H7 (cell line): ENCODE results near the gene RAD18. TPM values are rescaled to one million over a fixed set of nuclear protein-coding genes. Genes with fewer than 3 reads are reported as not detected.
A peak's percentile ranks its signal among the peaks of the same experiment; 100 is the strongest.

ENCODE experiments used
- DNase-seq: peaks from one replicate; pipeline ENCODE4 v3.0.0; 2012
- H3K27me3 ChIP-seq: 2 replicates; pipeline ENCODE4 v1.6.0; 2011; ENCODE audit warnings: mild to moderate bottlenecking, low read length; ENCODE audit not compliant: control insufficient read depth, insufficient read depth
- H3K36me3 ChIP-seq: replicated peaks from 2 replicates; pipeline ENCODE4 v1.5.1; 2011; ENCODE audit warnings: low read length; ENCODE audit not compliant: control insufficient read depth, insufficient read depth
- H3K4me3 ChIP-seq: 2 replicates; pipeline ENCODE4 v1.5.1; 2011; ENCODE audit warnings: low read depth, mild to moderate bottlenecking, control low read depth, low read length, moderate library complexity; ENCODE audit not compliant: insufficient read depth
- total RNA-seq: library from RNA; depleted of rRNA; stranded (reverse); fragments of >200 nt; shearing (Covaris generic); gene quantifications from 2 replicates; pipeline ENCODE4 v1.2.3, GENCODE V29; 2014

The RAD18 gene
- total RNA-seq, 1 experiment from 2014 or later, result 18.4 TPM

DNA sequence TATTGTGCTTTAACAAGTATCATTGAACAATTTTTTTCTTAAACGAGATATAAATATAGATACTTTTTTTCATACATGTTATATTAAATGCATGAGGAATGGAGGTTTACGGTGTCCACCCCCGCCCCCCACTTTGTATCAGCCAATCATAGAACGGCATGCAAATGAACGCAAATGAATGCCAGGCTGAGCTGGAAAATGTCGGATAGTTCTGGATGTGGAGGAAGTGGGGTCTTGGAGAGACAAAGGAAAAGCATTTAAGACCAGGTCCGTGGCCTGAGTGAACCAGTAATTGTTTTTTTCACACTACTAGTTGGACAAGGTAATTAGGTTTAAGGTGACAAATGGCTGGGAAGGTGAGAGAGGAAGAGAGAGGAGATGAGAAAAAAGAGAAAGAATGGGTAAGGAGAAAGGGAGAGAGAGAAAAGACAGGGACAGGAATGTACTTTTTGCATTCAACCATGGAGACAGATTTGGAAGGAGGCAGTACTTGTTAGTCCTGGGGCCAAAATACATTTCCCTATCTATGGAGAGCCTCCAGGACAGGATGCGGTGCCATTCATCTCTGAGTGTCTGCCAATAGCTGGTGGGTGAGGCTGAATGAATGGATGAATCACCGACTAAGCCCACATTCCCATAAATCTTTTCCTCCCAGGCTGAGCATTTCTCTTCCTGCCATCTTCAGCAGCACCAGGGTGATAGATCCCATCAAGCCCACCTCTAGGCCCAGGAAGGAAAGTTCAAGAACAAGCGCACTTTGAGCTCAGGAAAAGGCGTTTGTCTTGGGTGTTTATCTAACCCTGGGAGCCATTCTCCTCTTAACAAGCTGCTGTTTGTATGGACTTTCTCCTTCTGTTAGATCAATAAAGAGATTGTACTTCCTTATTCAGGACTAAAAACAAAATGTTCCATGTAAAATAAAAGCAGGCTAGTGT is 1.4 kb upstream of the RAD18 start:
- H3K27me3 ChIP-seq, result no peaks in the 10 kb centered on the region
- H3K4me3 ChIP-seq, result no peak overlapping the region
- no peak for DNase-seq
- H3K36me3 ChIP-seq, result no peaks in the 10 kb centered on the region; the same call in 1 of the 2 replicates

GRCh38 chr3:8962226-8962861 is 928 bp downstream of the RAD18 start:
- DNase-seq, result no peak
- Histone ChIP-seq H3K27me3 (no peaks in the 10 kb centered on the region), H3K4me3 (peak overlapping the region; percentile 80), H3K36me3 (no peaks in the 10 kb centered on the region; the same call in 1 of the 2 replicates)

DNA sequence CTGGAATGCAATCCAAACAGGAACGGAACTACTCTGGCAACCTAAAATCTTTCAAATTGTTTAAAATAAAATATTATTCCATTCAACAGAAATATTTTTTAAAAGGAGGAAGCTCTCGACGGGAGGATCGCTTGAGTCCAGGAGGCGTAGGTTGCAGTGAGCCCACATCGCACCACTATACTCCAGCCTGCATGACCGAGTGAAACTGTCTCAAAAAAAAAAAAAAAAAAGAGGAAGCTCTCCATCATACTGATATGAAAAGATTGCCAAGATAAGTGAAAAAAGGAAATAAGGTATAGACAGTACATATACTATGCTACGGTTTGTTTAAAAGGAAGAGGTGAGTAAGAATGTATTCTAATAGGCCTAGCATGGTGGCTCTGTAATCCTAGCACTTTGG is 3.6 kb downstream of the RAD18 start:
- no peaks in the 10 kb centered on the region for H3K27me3 ChIP-seq
- no peaks in the 10 kb centered on the region; the same call in none of the 2 replicates for H3K36me3 ChIP-seq
- DNase-seq, result no peak
- no peak overlapping the region for H3K4me3 ChIP-seq

DNA sequence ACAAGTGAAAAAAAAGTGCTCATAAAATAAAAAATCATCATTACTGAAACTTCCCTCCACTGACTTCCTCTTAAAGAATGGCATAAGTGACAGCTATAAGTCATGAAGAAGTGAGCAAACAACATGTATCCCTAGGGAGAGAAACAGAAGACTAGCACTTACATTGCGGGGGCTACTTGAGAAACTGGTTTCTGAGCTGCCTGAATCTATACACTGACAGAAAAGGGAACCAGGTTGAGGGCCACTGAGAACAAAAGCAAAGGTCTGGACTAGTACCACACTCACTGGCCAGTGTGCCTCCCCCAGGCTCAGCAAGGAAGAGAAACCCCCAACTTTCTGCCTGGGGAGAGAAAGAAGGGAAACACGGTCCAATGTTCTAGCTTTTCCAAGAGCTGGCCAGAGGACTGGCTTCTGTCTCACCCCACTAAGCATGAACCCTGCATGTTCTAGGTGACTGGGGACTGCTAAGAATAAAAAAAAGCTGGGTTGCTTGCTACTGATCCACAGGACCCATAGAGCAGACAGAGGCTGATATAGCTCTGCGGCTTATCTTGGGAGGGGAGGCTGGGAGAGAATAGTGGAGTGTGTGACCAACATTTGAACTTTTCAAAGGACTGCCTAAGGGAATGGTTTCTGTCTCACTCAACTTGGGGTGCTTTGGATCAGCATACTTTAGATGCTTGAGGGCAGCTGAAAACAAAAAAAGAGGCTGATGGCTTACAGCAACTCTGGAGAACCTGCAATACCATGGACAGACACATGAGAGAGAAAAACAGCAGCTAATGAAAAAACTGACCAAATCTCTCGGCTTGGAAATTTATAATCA is 8.1 kb downstream of the RAD18 start:
- no peak for DNase-seq
- H3K36me3 ChIP-seq, result no peaks in the 10 kb centered on the region; the same call in 1 of the 2 replicates

GRCh38 chr3:8953313-8953712 is 10.0 kb downstream of the RAD18 start:
- Histone ChIP-seq H3K4me3 (no peak overlapping the region), H3K27me3 (no peaks in the 10 kb centered on the region), H3K36me3 (no peaks in the 10 kb centered on the region; the same call in 1 of the 2 replicates)
- no peak for DNase-seq

More for the DNA sequence above, 8.1 kb downstream of the RAD18 start:
- Histone ChIP-seq H3K4me3 (no peak overlapping the region), H3K27me3 (no peaks in the 10 kb centered on the region)

- no peaks in the 10 kb centered on the region for H3K27me3 ChIP-seq
- H3K4me3 ChIP-seq, result no peak overlapping the region
- no peak for DNase-seq
- H3K36me3 ChIP-seq, result no peaks in the 10 kb centered on the region; the same call in 1 of the 2 replicates
Measured at GRCh38 chr3:8952130-8952529, 11.1 kb downstream of the RAD18 start.

GRCh38 chr3:8945890-8946600 is 17.2 kb downstream of the RAD18 start:
- no peaks in the 10 kb centered on the region for H3K27me3 ChIP-seq
- DNase-seq, result no peak
- no peak overlapping the region for H3K4me3 ChIP-seq
- peaks cover 3% of the 10 kb centered on the region for H3K36me3 ChIP-seq

DNA sequence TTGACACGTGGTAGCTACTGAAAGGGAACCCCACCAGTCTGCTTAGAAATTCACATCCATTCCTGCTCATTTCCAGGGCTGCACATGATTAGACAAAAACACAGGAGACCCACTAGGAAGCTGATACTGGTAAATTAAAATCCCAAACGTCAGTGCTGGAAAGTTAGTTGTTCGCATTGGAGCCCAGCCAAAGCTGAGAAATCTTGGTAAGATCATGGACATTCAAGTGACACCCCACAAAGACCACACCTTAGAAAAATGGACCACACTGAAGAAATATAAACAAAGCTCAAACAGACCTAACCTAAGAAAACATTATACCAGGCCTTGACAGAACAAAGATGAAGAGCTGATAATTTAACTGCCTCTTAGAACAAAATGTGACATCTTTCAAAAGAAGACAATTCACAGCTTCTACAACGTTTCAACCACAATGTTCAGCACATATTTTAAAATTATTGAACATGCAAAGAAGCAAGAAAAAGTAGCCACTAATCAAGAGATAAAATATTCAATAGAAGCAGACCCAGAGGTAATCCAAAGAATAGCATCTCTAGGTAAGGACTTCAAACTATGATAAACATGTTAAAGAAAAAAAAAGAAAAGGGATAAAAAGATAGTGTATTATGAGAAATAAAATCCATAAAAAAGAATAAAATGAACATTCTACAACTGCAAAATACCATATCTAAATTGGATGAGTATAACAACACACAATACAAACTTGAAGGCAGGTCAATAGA is 20.4 kb downstream of the RAD18 start:
- H3K36me3 ChIP-seq, result peaks cover 4% of the 10 kb centered on the region
- H3K27me3 ChIP-seq, result no peaks in the 10 kb centered on the region
- no peak overlapping the region for H3K4me3 ChIP-seq
- DNase-seq, result no peak

DNA sequence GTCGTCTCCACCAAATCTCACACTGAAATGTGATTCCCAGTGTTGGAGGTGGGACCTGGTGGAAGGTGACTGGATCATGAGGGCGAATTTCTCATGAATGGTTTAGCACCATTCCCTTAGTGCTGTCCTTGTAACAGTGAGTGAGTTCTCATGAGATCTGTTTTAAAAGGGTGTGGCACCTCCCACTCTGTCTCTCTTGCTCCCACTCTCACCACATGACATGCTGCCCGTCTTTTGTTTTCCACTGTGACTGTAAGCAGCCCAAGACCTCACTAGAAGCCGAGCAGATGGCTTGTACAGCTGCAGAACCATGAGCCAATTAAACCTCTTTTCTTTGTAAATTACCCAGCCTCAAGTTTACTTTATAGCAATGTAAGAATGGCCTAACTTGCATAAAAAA is 21.2 kb downstream of the RAD18 start:
- Histone ChIP-seq H3K27me3 (no peaks in the 10 kb centered on the region), H3K4me3 (no peak overlapping the region), H3K36me3 (peaks cover 4% of the 10 kb centered on the region)
- DNase-seq, result no peak

GRCh38 chr3:8938021-8938420 is 25.3 kb downstream of the RAD18 start:
- Histone ChIP-seq H3K4me3 (no peak overlapping the region), H3K36me3 (peaks cover 2% of the 10 kb centered on the region)
- DNase-seq, result no peak

DNA sequence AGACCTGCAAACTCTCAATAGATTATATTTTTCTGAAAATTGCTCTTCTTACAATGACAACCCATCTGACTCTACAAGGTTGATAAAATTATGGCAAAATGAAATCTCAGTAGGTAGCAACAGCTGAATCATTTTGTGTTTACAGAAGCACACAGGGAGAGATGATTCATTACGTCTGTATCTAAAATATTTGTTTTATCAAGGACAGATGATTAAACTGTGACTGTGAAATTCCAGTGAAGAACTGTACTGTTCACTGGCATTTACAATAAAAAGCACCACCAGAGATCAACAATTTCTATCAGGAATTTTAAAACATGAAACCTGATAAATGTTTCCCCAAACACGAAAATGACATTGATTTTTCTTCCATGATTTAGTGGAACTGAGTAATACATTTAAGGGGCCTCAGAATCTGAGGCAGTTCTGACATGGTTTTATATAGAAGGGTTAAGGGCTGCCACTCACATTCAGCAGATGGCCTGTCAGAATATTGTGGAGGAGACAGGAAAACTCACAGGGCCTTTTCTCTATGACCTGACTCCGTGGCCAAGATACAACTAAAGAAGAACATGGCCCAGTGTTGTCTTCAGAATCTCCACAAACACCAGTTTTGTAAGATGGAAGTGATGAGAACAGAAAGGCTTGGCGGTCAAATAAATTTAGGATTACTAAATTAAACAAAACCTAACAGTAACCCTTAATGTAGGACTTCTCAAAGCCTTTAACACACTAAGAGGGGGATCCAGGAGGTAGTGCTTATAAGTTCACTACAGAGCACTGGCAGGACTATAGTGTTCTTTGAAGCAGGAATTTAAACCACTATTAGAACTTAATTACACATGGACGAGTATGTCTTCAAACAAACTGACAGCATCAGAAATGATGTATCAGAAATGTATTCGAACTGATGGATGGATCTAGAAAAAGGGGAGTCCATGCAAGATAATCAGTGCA is 25.9 kb downstream of the RAD18 start:
- Histone ChIP-seq H3K27me3 (no peaks in the 10 kb centered on the region), H3K36me3 (peaks cover 2% of the 10 kb centered on the region), H3K4me3 (no peak overlapping the region)
- DNase-seq, result no peak

More at GRCh38 chr3:8938021-8938420, 25.3 kb downstream of the RAD18 start:
- no peaks in the 10 kb centered on the region for H3K27me3 ChIP-seq

GRCh38 chr3:8932507-8932906 is 30.8 kb downstream of the RAD18 start:
- no peak for DNase-seq
- Histone ChIP-seq H3K4me3 (no peak overlapping the region), H3K36me3 (no peaks in the 10 kb centered on the region), H3K27me3 (no peaks in the 10 kb centered on the region)
